ENCODE measurements around the gene C1QTNF2.
A peak's percentile ranks its signal among the peaks of the same experiment; 100 is the strongest.

The C1QTNF2 gene

GRCh38 chr5:160382346-160382745, 11.9 kb upstream of the C1QTNF2 start:
- no peak overlapping the region for H3K9ac ChIP-seq (ENCODE audit: low read length)
- H3K36me3 ChIP-seq (ENCODE audit: control insufficient read depth in 1 of 2, insufficient read depth in 2 of 2, low read length in 2 of 2) = no peaks in the 10 kb centered on the region
- H3K9me3 ChIP-seq (ENCODE audit: insufficient read depth, low read depth, low read length) = peaks cover 3% of the 10 kb centered on the region
- H3K27me3 ChIP-seq (ENCODE audit: insufficient read depth, low read length) = no peaks in the 10 kb centered on the region
- no peak overlapping the region for H2AK5ac ChIP-seq (ENCODE audit: low read length)
- H3K27ac ChIP-seq (ENCODE audit: low read depth, low read length) = no peak overlapping the region
- H3K14ac ChIP-seq (ENCODE audit: low read length) = no peak overlapping the region
- H3K79me2 ChIP-seq (ENCODE audit: control insufficient read depth, insufficient read depth, low read length, poor library complexity) = no peaks in the 10 kb centered on the region
- H2BK12ac ChIP-seq (ENCODE audit: low read length) = no peak overlapping the region
- no peak overlapping the region for H4K12ac ChIP-seq (ENCODE audit: low read depth, low read length)
- no peak overlapping the region for H3K23ac ChIP-seq (ENCODE audit: low read length)
- H3K4ac ChIP-seq (ENCODE audit: low read depth, low read length) = no peak overlapping the region
- H4K8ac ChIP-seq (ENCODE audit: low read depth, low read length) = no peak overlapping the region
- H3K4me1 ChIP-seq (ENCODE audit: control insufficient read depth in 1 of 2, insufficient read depth in 2 of 2, low read length in 2 of 2) = no peaks in the 10 kb centered on the region
- no peak overlapping the region for H3K4me3 ChIP-seq (ENCODE audit: low read depth, low read length)
- no peak for DNase-seq
- WGBS (ENCODE audit: extremely low coverage, insufficient coverage, insufficient read length) = no CpG with 5 or more reads among the region's 3 CpGs
- no peak overlapping the region for H2BK5ac ChIP-seq (ENCODE audit: low read depth, low read length, poor library complexity)
- no peak overlapping the region for H3K18ac ChIP-seq (ENCODE audit: low read length)
- no peak overlapping the region for H2BK120ac ChIP-seq (ENCODE audit: insufficient read depth, low read length, poor library complexity)
- no peak overlapping the region for H2AFZ ChIP-seq (ENCODE audit: insufficient read depth, low read length, poor library complexity)
- no peak overlapping the region for H4K91ac ChIP-seq (ENCODE audit: low read depth, low read length)
- no peak overlapping the region for H3K4me2 ChIP-seq (ENCODE audit: low read length)
- H3K79me1 ChIP-seq (ENCODE audit: low read length) = no peaks in the 10 kb centered on the region

GRCh38 chr5:160380041-160380440, 9.6 kb upstream of the C1QTNF2 start:
- H2BK5ac ChIP-seq (ENCODE audit: low read depth, low read length, poor library complexity) = no peak overlapping the region
- H2AFZ ChIP-seq (ENCODE audit: insufficient read depth, low read length, poor library complexity) = no peak overlapping the region
- H4K8ac ChIP-seq (ENCODE audit: low read depth, low read length) = no peak overlapping the region
- H4K12ac ChIP-seq (ENCODE audit: low read depth, low read length) = no peak overlapping the region
- no peak overlapping the region for H3K4me3 ChIP-seq (ENCODE audit: low read depth, low read length)
- no CpG with 5 or more reads among the region's 2 CpGs for WGBS (ENCODE audit: extremely low coverage, insufficient coverage, insufficient read length)
- H3K14ac ChIP-seq (ENCODE audit: low read length) = no peak overlapping the region
- H2BK120ac ChIP-seq (ENCODE audit: insufficient read depth, low read length, poor library complexity) = no peak overlapping the region
- H3K9me3 ChIP-seq (ENCODE audit: insufficient read depth, low read depth, low read length) = no peaks in the 10 kb centered on the region
- H3K36me3 ChIP-seq (ENCODE audit: control insufficient read depth in 1 of 2, insufficient read depth in 2 of 2, low read length in 2 of 2) = no peaks in the 10 kb centered on the region
- no peaks in the 10 kb centered on the region for H3K79me2 ChIP-seq (ENCODE audit: control insufficient read depth, insufficient read depth, low read length, poor library complexity)
- H2AK5ac ChIP-seq (ENCODE audit: low read length) = no peak overlapping the region
- H4K91ac ChIP-seq (ENCODE audit: low read depth, low read length) = no peak overlapping the region
- no peak overlapping the region for H3K4ac ChIP-seq (ENCODE audit: low read depth, low read length)
- no peak overlapping the region for H2BK12ac ChIP-seq (ENCODE audit: low read length)
- H3K27me3 ChIP-seq (ENCODE audit: insufficient read depth, low read length) = no peaks in the 10 kb centered on the region
- H3K79me1 ChIP-seq (ENCODE audit: low read length) = no peaks in the 10 kb centered on the region
- H3K18ac ChIP-seq (ENCODE audit: low read length) = no peak overlapping the region
- H3K27ac ChIP-seq (ENCODE audit: low read depth, low read length) = no peak overlapping the region
- no peaks in the 10 kb centered on the region for H3K4me1 ChIP-seq (ENCODE audit: control insufficient read depth in 1 of 2, insufficient read depth in 2 of 2, low read length in 2 of 2)
- peak; percentile 60 to 73 for DNase-seq
- H3K23ac ChIP-seq (ENCODE audit: low read length) = no peak overlapping the region
- H3K9ac ChIP-seq (ENCODE audit: low read length) = no peak overlapping the region
- no peak overlapping the region for H3K4me2 ChIP-seq (ENCODE audit: low read length)

GRCh38 chr5:160379511-160379910, 9.1 kb upstream of the C1QTNF2 start:
- H2BK12ac ChIP-seq (ENCODE audit: low read length) = no peak overlapping the region
- no peak overlapping the region for H3K27ac ChIP-seq (ENCODE audit: low read depth, low read length)
- no peak overlapping the region for H4K12ac ChIP-seq (ENCODE audit: low read depth, low read length)
- H3K4me2 ChIP-seq (ENCODE audit: low read length) = no peak overlapping the region
- no peak overlapping the region for H4K91ac ChIP-seq (ENCODE audit: low read depth, low read length)
- H3K18ac ChIP-seq (ENCODE audit: low read length) = no peak overlapping the region
- no peak overlapping the region for H3K14ac ChIP-seq (ENCODE audit: low read length)
- no CpG with 5 or more reads among the region's 4 CpGs for WGBS (ENCODE audit: extremely low coverage, insufficient coverage, insufficient read length)
- no peaks in the 10 kb centered on the region for H3K9me3 ChIP-seq (ENCODE audit: insufficient read depth, low read depth, low read length)
- no peaks in the 10 kb centered on the region for H3K27me3 ChIP-seq (ENCODE audit: insufficient read depth, low read length)
- no peaks in the 10 kb centered on the region for H3K79me1 ChIP-seq (ENCODE audit: low read length)
- no peaks in the 10 kb centered on the region for H3K79me2 ChIP-seq (ENCODE audit: control insufficient read depth, insufficient read depth, low read length, poor library complexity)
- H3K4me3 ChIP-seq (ENCODE audit: low read depth, low read length) = no peak overlapping the region
- no peak overlapping the region for H3K23ac ChIP-seq (ENCODE audit: low read length)
- no peak overlapping the region for H2BK120ac ChIP-seq (ENCODE audit: insufficient read depth, low read length, poor library complexity)
- no peak overlapping the region for H3K9ac ChIP-seq (ENCODE audit: low read length)
- H2AFZ ChIP-seq (ENCODE audit: insufficient read depth, low read length, poor library complexity) = no peak overlapping the region
- H2AK5ac ChIP-seq (ENCODE audit: low read length) = no peak overlapping the region
- no peak overlapping the region for H4K8ac ChIP-seq (ENCODE audit: low read depth, low read length)
- H3K36me3 ChIP-seq (ENCODE audit: control insufficient read depth in 1 of 2, insufficient read depth in 2 of 2, low read length in 2 of 2) = no peaks in the 10 kb centered on the region
- H2BK5ac ChIP-seq (ENCODE audit: low read depth, low read length, poor library complexity) = no peak overlapping the region
- H3K4me1 ChIP-seq (ENCODE audit: control insufficient read depth in 1 of 2, insufficient read depth in 2 of 2, low read length in 2 of 2) = no peaks in the 10 kb centered on the region
- peak; percentile 11 to 66 for DNase-seq
- no peak overlapping the region for H3K4ac ChIP-seq (ENCODE audit: low read depth, low read length)

- H3K9ac ChIP-seq (ENCODE audit: low read length) = no peak overlapping the region
- no peaks in the 10 kb centered on the region for H3K36me3 ChIP-seq (ENCODE audit: control insufficient read depth in 1 of 2, insufficient read depth in 2 of 2, low read length in 2 of 2)
- H2BK120ac ChIP-seq (ENCODE audit: insufficient read depth, low read length, poor library complexity) = no peak overlapping the region
- H4K91ac ChIP-seq (ENCODE audit: low read depth, low read length) = no peak overlapping the region
- no peak overlapping the region for H4K8ac ChIP-seq (ENCODE audit: low read depth, low read length)
- no peak overlapping the region for H3K4me2 ChIP-seq (ENCODE audit: low read length)
- no CpG with 5 or more reads among the region's 2 CpGs for WGBS (ENCODE audit: extremely low coverage, insufficient coverage, insufficient read length)
- H2AK5ac ChIP-seq (ENCODE audit: low read length) = no peak overlapping the region
- H3K18ac ChIP-seq (ENCODE audit: low read length) = no peak overlapping the region
- H3K27ac ChIP-seq (ENCODE audit: low read depth, low read length) = no peak overlapping the region
- no peak overlapping the region for H3K23ac ChIP-seq (ENCODE audit: low read length)
- no peaks in the 10 kb centered on the region for H3K79me1 ChIP-seq (ENCODE audit: low read length)
- no peaks in the 10 kb centered on the region for H3K9me3 ChIP-seq (ENCODE audit: insufficient read depth, low read depth, low read length)
- no peak overlapping the region for H3K4me3 ChIP-seq (ENCODE audit: low read depth, low read length)
- no peaks in the 10 kb centered on the region for H3K27me3 ChIP-seq (ENCODE audit: insufficient read depth, low read length)
- H2BK12ac ChIP-seq (ENCODE audit: low read length) = no peak overlapping the region
- no peak overlapping the region for H2AFZ ChIP-seq (ENCODE audit: insufficient read depth, low read length, poor library complexity)
- H2BK5ac ChIP-seq (ENCODE audit: low read depth, low read length, poor library complexity) = no peak overlapping the region
- H3K4me1 ChIP-seq (ENCODE audit: control insufficient read depth in 1 of 2, insufficient read depth in 2 of 2, low read length in 2 of 2) = no peaks in the 10 kb centered on the region
- DNase-seq = no peak
- no peak overlapping the region for H3K4ac ChIP-seq (ENCODE audit: low read depth, low read length)
- no peak overlapping the region for H4K12ac ChIP-seq (ENCODE audit: low read depth, low read length)
- H3K79me2 ChIP-seq (ENCODE audit: control insufficient read depth, insufficient read depth, low read length, poor library complexity) = no peaks in the 10 kb centered on the region
- no peak overlapping the region for H3K14ac ChIP-seq (ENCODE audit: low read length)
Observed at GRCh38 chr5:160378330-160378729, 7.9 kb upstream of the C1QTNF2 start.
